ENCODE data around the gene ATP6V1F. TPM values are rescaled to one million over a fixed set of nuclear protein-coding genes. Genes with fewer than 3 reads are reported as not detected.

Gene ATP6V1F
- polyA plus RNA-seq, 1 donor (not counting 4 experiments of a cell fraction or from before 2014, with no cell fraction given) = 263 TPM

- Histone ChIP-seq H3K36me3 (ENCODE audit: control insufficient read depth in 2 of 2, extremely low read depth in 1 of 2, insufficient read depth in 2 of 2, low read length in 2 of 2) (peaks cover 10 to 17% of the 10 kb centered on the region in 2 experiments), H3K4me2 (ENCODE audit: control insufficient read depth, extremely low read depth, insufficient read depth, low read depth, low read length) (peak overlapping the region; percentile 80), H2AFZ (ENCODE audit: control insufficient read depth, low read length) (no peak overlapping the region), H3K9ac (ENCODE audit: control insufficient read depth, extremely low read depth, insufficient read depth, low read length) (no peak overlapping the region), H3K79me2 (ENCODE audit: control insufficient read depth, insufficient read depth, low read length) (peaks cover 29% of the 10 kb centered on the region), H3K4me3 (ENCODE audit: control insufficient read depth in 2 of 3, extremely low read depth in 1 of 3, insufficient read depth in 2 of 3, low read depth in 1 of 3, low read length in 3 of 3) (no peak overlapping the region), H3K9me1 (ENCODE audit: control insufficient read depth, extremely low read depth, insufficient read depth, low read length) (peaks cover 4% of the 10 kb centered on the region), H3K27ac (ENCODE audit: control insufficient read depth, insufficient read depth, low read length) (no peak overlapping the region), H3K4me1 (ENCODE audit: control insufficient read depth, extremely low read depth, insufficient read depth, low read length) (peaks cover 42% of the 10 kb centered on the region), H3K27me3 (ENCODE audit: control insufficient read depth, extremely low read depth, insufficient read depth, low read length) (peaks cover 9% of the 10 kb centered on the region), H3K9me3 (ENCODE audit: control insufficient read depth, low read depth, low read length) (no peaks in the 10 kb centered on the region), H4K20me1 (ENCODE audit: control insufficient read depth, extremely low read depth, insufficient read depth, low read length) (peaks cover 7% of the 10 kb centered on the region)
- FAIRE-seq (peak; percentile 85), DNase-seq (ENCODE audit: low read depth, low spot score) (peak; percentile 72)
- dilution Hi-C loops (cut with MboI; ENCODE audit: extremely low pct_ligation_motif_present, low sequenced_read_pairs) = no loop called here
- TF ChIP-seq CTCF (optimal IDR thresholded peaks at IDR 0.05 in 1 of 3, IDR thresholded peaks at IDR 0.05 in 1 of 3, conservative IDR thresholded peaks at IDR 0.05 in 1 of 3; ENCODE audit: extremely low read depth in 1 of 3, insufficient read depth in 2 of 3, low read length in 3 of 3) (no peak), EZH2 (IDR thresholded peaks at IDR 0.05; ENCODE audit: low read length) (no peak)
These were observed 5.4 kb downstream of the ATP6V1F start for GRCh38 chr7:128867842-128868623.

DNA sequence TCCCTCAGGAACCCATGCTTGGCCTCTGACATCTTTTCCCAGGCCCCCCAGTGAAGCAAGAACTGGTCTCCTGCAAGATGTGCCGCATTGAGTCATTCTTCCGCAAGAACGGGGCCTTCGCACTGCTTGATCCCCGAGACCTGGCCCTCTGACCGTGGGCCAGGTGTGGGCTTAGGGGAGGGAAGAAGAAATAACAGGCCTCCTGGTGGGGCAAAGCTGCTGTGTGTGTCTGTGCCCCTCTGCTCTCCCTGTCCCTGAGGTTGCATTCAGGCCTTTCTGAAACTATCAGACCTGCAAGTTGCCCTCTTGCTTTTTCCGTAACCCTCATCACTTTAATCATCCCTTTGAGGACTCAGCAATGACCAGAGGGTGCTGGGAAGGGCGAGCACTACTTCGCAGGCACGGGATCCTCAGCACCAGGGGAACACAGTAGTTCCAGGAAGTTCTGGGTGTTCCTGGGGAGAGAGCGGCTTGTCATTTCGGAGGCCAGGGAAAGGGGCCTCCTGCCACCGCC, 6.0 kb downstream of the ATP6V1F start:
- Histone ChIP-seq H2AFZ (ENCODE audit: control insufficient read depth, low read length) (no peak overlapping the region), H3K9me1 (ENCODE audit: control insufficient read depth, extremely low read depth, insufficient read depth, low read length) (peaks cover 4% of the 10 kb centered on the region), H3K27ac (ENCODE audit: control insufficient read depth, insufficient read depth, low read length) (no peak overlapping the region), H3K79me2 (ENCODE audit: control insufficient read depth, insufficient read depth, low read length) (peaks cover 22% of the 10 kb centered on the region), H3K9me3 (ENCODE audit: control insufficient read depth, low read depth, low read length) (no peaks in the 10 kb centered on the region), H3K36me3 (ENCODE audit: control insufficient read depth in 2 of 2, extremely low read depth in 1 of 2, insufficient read depth in 2 of 2, low read length in 2 of 2) (peaks cover 10 to 17% of the 10 kb centered on the region in 2 experiments), H3K4me2 (ENCODE audit: control insufficient read depth, extremely low read depth, insufficient read depth, low read depth, low read length) (peak overlapping the region; percentile 80), H4K20me1 (ENCODE audit: control insufficient read depth, extremely low read depth, insufficient read depth, low read length) (peaks cover 7% of the 10 kb centered on the region), H3K4me1 (ENCODE audit: control insufficient read depth, extremely low read depth, insufficient read depth, low read length) (peaks cover 40% of the 10 kb centered on the region), H3K27me3 (ENCODE audit: control insufficient read depth, extremely low read depth, insufficient read depth, low read length) (peaks cover 9% of the 10 kb centered on the region), H3K9ac (ENCODE audit: control insufficient read depth, extremely low read depth, insufficient read depth, low read length) (no peak overlapping the region), H3K4me3 (ENCODE audit: control insufficient read depth in 2 of 3, extremely low read depth in 1 of 3, insufficient read depth in 2 of 3, low read depth in 1 of 3, low read length in 3 of 3) (peak overlapping the region in 2 of 3 experiments; percentile 42 to 61)
- DNase-seq (ENCODE audit: low read depth, low spot score) (no peak), FAIRE-seq (no peak)
- dilution Hi-C loops (cut with MboI; ENCODE audit: extremely low pct_ligation_motif_present, low sequenced_read_pairs) = no loop called here
- no peak for TF ChIP-seq CTCF (optimal IDR thresholded peaks at IDR 0.05 in 1 of 3, IDR thresholded peaks at IDR 0.05 in 1 of 3, conservative IDR thresholded peaks at IDR 0.05 in 1 of 3; ENCODE audit: extremely low read depth in 1 of 3, insufficient read depth in 2 of 3, low read length in 3 of 3)
- TF ChIP-seq EZH2 (IDR thresholded peaks at IDR 0.05; ENCODE audit: low read length) = no peak
